Measurements from ENCODE around the gene PDGFD.

- TF ChIP-seq CTCF (IDR thresholded peaks at IDR 0.05) (no peak), FOXJ3 (CRISPR knock-in tag; IDR thresholded peaks at IDR 0.05; ENCODE audit: borderline replicate concordance) (no peak)
Measured at GRCh38 chr11:104205838-104206237, 41.9 kb upstream of the PDGFD start.

Measured in WTC11 (cell line).